A204.1 (cell line): ENCODE measurements around the gene L3MBTL3.

Experiments used
- FAIRE-seq: peaks from 2 replicates; lab custom pipeline; 2012; peaks lifted over from hg19 to GRCh38; lab: Jason Lieb, UNC

L3MBTL3 gene

GRCh38 chr6:130185658-130186057, 167.3 kb downstream of the L3MBTL3 start:
- no peak for FAIRE-seq

- no peak for FAIRE-seq
These were observed 169.2 kb downstream of the L3MBTL3 start for GRCh38 chr6:130187335-130188206.

GRCh38 chr6:130188207-130188899, 170.0 kb downstream of the L3MBTL3 start:
- FAIRE-seq: no peak

- no peak for FAIRE-seq
These were observed 171.4 kb downstream of the L3MBTL3 start for GRCh38 chr6:130189531-130190397.
